GM18502 (cell line): Measurements from ENCODE around the gene SFXN4.
"Not testable (repeated sequence)": the region's sequence is repeated elsewhere in the genome, so short reads cannot be mapped to it uniquely, and the experiment has no call there.

Experiments
- ATAC-seq: cut with Tn5 transposase; IDR thresholded peaks from one replicate; pipeline ENCODE4 v1.9.1; 2021; ENCODE audit warnings: mild to moderate bottlenecking; ENCODE audit not compliant: unreplicated experiment, poor library complexity

Gene SFXN4

GRCh38 chr10:119113751-119114732, 51.5 kb downstream of the SFXN4 start:
- ATAC-seq: no peak

DNA sequence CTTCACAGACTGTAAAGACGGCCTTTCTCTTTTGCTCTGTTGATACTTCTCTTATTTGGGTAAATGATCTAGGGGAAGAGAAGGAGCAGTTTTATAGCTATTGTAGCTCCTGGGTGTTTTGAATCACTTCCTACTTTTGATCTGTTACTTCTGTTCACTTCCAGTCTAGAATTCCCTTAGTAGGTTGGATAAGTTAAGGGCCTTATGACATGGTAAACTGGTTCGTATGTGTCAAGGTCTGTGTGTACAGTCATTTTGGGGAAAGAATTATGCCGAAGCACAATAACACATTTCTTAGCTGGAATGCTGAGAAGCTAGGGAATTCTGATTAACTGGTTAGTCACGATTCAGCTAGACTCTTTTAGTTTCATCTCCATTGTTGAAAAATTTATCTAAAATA, 53.5 kb downstream of the SFXN4 start:
- no peak for ATAC-seq

GRCh38 chr10:119107771-119108170, 57.7 kb downstream of the SFXN4 start:
- not testable (repeated sequence) for ATAC-seq

DNA sequence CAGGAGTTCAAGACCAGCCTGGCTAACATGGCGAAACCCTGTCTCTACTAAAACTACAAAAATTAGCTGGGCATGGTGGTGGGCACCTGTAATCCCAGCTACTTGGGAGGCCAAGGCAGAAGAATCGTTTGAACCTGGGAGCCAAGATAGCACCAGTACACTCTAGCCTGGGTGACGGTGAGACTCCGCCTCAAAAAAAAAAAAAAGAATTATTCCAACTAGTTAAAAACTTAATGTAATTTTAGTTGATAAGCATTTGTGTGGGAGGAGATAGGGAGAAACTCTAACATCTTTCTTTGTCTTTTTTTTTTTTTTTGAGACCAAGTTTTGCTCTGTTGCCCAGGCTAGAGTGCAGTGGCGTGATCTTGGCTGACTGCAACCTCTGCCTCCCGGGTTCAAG, 58.4 kb downstream of the SFXN4 start:
- ATAC-seq: not testable (repeated sequence)

- not testable (repeated sequence) for ATAC-seq
Measured at GRCh38 chr10:119105899-119106298, 59.6 kb downstream of the SFXN4 start.

- no peak for ATAC-seq
Measured at GRCh38 chr10:119105155-119105554, 60.4 kb downstream of the SFXN4 start.

DNA sequence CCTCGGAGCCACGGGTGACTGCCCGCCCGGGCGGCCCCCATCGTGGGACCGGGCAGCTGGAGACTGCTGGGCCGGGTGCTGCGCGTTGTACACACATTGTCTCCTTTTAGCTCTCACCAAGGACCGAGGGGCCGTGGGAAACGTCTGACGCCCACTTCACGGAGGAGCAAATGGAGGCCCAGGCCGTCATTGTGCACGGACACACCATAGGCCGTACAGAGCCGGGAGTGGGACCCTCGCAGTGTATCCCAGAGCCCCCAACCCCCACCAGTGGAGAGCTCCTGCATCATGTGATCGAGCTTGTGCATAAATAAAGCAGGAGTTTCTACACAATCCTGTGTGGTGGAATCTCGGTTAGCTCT, 60.9 kb downstream of the SFXN4 start:
- ATAC-seq: no peak

- ATAC-seq: peak; percentile 86
Measured at GRCh38 chr10:119103903-119104653, 61.4 kb downstream of the SFXN4 start, which contains the start of gene DENND10. TSS of gene DENND10 (plus strand) at chr10:119104113. CDS start at chr10:119104143, 30 bp downstream.

GRCh38 chr10:119103241-119103902, 62.1 kb downstream of the SFXN4 start:
- no peak for ATAC-seq

DNA sequence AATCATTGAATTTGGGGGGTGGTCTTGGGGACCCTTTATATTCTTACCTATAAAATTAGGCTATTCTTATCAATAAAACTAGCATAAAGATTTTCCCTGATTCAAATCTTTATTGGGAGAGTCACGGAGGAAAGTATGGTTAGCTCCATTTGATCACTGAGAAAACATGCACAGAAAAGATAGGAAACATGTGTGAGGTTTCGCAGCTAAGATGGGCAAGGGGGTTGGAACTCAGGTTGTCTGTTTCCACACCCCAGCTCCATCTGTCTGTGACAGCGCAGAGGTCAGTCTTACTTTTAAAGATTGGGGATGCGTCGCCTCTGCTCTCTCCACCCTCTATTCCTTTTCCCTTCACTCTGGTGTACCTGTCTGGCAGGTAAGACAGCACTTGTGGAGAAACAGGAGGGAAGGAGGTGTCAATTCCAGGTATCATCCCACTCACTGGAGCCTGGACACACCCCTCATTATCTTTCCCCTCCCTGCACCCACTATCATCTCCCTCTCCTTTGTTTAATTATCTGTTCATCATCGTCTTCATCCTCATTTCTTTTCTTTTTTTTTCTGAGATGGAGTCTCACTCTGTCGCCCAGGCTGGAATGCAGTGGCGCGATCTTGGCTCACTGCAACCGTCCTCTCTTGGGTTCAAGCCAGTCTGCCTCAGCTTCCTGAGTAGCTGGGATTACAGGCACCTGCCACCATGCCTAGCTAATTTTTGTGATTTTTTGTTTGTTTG, 64.0 kb downstream of the SFXN4 start:
- no peak for ATAC-seq

- no peak for ATAC-seq
Measured at GRCh38 chr10:119100434-119101238, 64.9 kb downstream of the SFXN4 start.

DNA sequence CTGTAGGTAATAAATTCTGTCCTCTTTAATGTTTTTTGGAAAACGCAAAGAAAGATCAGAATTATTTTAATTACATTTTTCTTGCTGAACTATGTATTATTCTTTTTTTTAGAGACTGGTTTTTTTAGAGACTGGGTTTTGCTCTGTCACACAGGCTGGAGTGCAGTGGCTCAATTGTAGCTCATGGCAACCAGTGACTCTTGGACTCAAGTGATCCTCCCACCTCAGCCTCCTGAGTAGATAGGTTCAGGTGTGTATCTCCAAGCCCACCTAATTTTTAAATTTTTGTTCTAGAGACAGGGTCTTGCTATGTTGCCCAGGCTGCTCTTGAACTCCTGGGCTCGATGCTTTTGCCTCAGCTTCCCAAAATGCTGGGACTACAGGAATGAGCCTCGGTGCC, 66.9 kb downstream of the SFXN4 start:
- ATAC-seq: no peak

- not testable (repeated sequence) for ATAC-seq
Measured at GRCh38 chr10:119096641-119097415, 68.7 kb downstream of the SFXN4 start.

- ATAC-seq: no peak
Measured at GRCh38 chr10:119095640-119096039, 69.9 kb downstream of the SFXN4 start.

DNA sequence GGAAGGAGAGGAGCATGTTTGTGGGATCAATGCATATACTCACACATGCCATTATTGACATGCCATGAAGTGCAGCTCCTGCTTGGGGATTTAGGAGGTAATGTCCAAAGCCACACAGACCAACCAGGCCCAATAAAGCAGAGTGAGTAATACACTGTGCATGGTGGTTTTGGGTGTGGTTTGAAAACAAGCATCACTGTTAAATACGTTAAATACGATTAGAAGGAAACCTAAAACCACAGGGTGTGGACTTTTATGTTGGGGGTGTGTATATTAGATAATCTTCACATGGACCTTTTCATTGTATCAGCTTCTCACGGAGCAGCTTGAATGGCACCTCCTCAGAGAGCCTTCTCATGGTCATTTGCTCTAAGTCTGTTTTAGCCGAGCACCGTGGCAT, 74.5 kb downstream of the SFXN4 start:
- ATAC-seq: no peak
